HT-29 (cell line): ENCODE data around the gene MAPK11. TPM values are rescaled to one million over a fixed set of nuclear protein-coding genes. Genes with fewer than 3 reads are reported as not detected.
"Not testable (repeated sequence)": the region's sequence is repeated elsewhere in the genome, so short reads cannot be mapped to it uniquely, and the experiment has no call there.

Source experiments
- DNase-seq: peaks from one replicate; pipeline ENCODE4 v3.0.0-alpha.2; 2015; ENCODE audit warnings: low spot score
- total RNA-seq: library from RNA; depleted of rRNA; stranded (reverse); fragments of >200 nt; shearing (Covaris generic); gene quantifications from 2 replicates; pipeline ENCODE4 v1.2.3, GENCODE V29; 2014

The MAPK11 gene
- total RNA-seq, 1 experiment from 2014 or later: 1.6 TPM

DNA sequence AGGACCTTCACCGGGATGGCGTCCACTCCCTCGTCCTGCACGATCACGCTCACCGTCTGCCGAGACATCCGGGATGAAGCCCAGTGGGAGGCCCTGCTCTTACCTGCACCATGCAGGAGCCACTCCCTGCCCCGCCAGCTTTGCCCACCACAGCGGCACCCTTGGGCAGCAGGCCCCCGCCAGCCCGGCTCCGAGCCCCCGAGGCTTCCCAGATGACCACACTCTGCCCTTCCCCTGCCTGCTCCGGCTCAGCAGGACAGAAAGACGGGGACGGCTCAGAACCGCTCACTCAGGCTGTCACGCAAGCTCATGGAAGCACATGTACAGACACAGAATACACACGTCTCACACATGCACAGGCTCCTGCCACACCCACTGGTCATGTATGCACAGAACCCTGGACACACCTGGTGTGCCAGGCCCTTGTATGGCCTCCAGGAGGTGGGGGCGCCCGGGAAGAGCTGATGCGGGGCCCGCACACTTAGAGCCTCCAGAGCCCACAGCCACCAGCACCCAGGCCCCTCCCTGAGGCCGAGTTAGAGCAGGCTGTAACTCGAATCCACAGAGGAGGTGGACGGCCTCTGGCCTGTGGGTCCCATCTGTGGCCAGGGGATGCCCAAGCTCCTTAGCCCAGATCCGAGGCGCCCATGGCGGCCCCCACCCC, 8.9 kb upstream of the MAPK11 start:
- no peak for DNase-seq

GRCh38 chr22:50278461-50278860, 8.3 kb upstream of the MAPK11 start:
- DNase-seq: no peak

DNA sequence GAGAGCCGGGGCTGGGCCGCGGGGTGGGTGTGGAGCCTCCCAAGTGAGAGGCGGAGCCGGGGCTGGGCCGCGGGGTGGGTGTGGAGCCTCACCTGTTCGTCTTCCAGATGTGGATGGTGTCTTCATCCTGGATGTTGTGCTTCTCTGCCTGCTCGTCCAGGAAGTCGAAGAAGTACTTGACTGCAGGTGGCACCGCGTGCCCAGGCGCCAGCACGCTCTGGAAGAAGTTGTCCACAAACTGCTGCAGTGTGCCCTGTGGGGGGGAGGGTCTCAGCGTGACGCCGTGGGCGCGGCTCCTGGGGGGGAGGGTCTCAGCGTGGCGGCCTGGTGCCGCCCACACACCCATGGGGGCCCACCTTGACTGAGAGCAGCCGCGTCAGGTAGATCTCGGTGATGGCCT, 7.6 kb upstream of the MAPK11 start:
- DNase-seq: no peak

- DNase-seq: peak; percentile 59
These were observed 6.0 kb upstream of the MAPK11 start for GRCh38 chr22:50276143-50276542.

- no peak for DNase-seq
These were observed 5.2 kb upstream of the MAPK11 start for GRCh38 chr22:50275181-50276055.

- no peak for DNase-seq
These were observed 4.6 kb upstream of the MAPK11 start for GRCh38 chr22:50274771-50275170.

DNA sequence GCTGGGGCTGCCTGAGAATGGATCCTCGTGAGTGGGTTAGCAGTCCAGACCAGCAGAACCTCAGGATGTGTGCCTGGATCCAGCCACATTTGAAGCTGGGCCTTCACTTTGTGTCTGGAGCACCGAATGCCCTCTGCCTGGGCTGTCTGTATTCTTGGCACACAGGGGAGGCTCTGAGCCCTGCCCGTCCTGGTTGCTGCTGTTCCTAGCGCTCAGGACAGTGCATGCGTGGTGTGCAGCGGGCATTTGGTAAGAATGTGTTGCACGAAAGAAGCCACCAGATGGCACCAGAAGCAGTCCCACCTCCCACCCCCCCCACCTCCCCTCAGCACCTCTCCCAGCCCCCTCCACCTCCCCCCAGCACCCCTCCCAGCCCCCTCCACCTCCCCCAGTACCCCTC, 4.1 kb upstream of the MAPK11 start:
- no peak for DNase-seq

GRCh38 chr22:50273781-50274180, 3.6 kb upstream of the MAPK11 start:
- not testable (repeated sequence) for DNase-seq

DNA sequence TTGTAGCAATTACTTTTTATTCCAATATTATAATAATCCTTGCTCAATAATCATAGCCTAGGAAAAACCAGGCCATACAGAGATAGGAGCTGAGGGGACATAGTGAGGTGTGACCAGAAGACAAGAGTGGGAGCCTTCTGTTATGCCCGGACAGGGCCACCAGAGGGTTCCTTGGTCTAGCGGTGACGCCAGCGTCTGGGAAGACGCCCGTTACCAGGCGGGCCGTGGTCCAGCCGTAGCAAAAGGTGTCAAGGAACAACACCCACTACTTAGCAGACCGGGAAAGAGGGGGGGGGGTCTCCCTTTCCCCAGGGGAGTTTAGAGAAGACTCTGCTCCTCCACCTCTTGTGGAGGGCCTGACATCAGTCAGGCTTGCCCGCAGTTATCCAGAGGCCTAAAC, 3.2 kb upstream of the MAPK11 start:
- DNase-seq: not testable (repeated sequence)

DNA sequence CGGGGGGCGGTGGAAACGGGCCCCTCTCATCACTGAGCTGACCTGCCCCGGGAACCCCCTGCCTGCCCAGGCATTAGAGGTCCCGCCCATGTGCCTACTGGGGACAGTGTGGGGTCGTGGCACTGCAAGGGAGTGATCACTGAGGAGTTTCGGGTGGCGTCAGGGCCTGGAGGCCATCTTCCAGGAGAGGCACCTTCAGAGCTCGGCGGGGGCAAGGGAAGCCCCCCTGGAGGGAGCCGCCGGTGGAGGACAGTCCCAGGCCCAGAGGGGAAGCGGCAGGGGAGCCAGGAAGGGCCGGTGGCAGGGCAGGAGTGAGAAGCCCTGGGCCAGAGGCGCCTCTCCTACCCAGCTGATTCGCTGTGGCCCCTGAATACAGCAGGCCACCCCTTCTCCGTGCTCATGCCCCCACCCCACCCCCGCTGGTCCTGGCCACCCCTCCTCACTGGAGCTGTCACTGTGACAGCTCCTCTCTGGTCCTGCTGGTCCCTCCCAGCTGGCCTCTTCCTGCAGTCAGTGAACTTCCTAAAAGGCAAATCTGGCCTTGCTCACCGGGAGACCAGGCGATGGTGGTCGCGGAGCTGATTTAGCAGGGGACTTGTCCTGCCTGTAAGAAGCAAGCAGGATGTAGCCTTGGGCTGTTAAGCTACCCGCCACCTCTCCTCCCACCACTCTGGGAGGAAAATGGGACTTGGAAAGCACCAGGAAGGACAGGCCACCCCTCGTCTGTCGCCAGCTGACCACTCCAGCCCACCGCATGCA, 2.0 kb upstream of the MAPK11 start:
- DNase-seq: no peak

GRCh38 chr22:50271519-50271970, 1.4 kb upstream of the MAPK11 start:
- peak; percentile 61 for DNase-seq

DNA sequence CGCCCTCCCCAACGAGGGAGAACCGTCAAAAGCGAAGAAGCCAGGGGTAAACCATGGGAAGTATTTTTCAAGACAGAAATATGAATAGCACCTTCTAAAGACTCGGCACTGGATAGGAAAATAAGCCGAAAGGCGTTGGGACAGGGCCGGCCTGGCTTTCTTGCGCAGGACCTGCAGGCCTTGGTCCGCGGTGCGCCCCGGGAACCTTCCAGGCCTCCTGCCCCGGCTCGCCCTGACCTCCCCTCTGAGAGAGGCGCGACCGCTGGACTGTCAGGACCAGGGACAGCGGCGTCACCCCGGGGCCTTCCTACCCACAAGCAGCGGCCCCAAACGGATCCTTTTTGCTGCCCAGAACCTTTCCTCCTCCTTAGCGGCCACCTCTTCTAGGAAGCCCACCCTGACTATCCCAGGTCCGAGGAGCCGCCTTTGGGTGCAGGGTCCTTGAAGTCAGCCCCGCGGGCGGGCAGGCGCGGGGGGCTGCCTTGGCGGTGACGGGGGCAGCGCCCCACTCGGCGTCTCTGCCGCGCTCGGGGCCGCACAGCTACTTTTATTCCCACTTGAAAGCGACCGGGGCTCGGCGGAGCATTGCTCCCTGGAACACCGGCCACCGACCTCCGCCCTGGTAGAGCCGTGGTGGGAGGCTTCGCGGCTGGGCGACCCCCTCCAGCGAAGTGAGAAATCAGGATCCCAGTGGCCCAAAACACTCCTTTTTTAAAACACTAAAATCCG, 650 bp upstream of the MAPK11 start:
- no peak for DNase-seq

DNA sequence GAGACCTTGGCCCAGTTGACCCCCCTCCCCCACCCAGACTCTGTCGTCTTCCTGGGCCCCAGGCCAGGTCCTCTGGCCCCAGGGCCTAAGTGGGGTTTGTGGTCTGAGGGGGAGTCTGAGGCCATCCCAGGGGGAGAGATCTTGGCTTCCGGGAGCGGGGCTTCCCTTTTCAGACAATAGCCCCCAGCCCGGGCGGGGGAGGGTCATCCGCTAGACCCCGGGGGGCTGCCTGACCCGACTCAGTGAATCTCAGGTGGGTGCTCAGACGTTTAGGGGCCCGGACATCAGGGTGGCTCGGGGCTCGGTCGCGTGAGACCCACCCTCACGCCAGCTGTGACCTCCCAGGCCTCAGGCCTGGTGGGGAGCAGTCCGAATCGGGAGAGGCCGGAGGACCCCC, 609 bp downstream of the MAPK11 start:
- no peak for DNase-seq

- DNase-seq: peak; percentile 30
These were observed 1.5 kb downstream of the MAPK11 start for GRCh38 chr22:50268655-50269113.

DNA sequence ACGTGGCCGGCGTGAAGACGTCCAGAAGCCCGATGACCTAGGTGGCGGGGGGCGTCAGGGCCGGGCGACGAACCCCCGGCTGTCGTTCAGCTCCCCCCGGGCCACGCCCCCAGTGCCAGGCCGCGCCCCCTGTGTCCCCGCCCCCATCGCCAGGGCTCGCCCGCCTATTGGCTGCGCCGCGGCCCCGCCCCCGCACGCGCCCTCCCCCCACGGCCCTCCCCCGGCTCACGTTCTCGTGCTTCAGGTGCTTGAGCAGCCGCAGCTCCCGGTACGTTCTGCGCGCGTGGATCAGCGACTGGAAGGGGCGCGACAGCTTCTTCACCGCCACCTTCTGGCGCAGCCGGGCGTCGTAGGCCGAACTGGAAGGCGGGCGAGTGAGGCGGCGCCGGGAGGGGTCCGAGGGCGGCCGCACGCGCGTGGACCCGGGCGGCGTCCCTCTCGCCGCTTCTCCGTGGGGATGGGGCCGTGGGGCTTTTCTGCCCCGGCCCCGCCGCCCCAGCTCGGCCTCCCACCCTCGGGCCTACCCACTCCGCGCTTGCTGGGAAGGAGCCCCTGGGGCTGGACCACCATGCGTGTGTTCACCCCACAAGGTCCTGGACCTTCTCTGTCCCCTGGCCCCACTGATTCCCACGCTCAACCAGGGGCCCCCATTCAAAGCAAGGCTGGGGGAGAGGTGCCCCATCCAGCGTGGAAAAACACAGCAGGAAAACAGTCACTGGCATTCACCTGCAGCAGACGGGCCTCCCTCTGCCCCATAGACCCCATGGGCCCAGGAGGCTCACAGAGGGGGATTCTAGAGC, 2.4 kb downstream of the MAPK11 start:
- DNase-seq: no peak

GRCh38 chr22:50266994-50267393, 3.2 kb downstream of the MAPK11 start:
- DNase-seq: no peak

DNA sequence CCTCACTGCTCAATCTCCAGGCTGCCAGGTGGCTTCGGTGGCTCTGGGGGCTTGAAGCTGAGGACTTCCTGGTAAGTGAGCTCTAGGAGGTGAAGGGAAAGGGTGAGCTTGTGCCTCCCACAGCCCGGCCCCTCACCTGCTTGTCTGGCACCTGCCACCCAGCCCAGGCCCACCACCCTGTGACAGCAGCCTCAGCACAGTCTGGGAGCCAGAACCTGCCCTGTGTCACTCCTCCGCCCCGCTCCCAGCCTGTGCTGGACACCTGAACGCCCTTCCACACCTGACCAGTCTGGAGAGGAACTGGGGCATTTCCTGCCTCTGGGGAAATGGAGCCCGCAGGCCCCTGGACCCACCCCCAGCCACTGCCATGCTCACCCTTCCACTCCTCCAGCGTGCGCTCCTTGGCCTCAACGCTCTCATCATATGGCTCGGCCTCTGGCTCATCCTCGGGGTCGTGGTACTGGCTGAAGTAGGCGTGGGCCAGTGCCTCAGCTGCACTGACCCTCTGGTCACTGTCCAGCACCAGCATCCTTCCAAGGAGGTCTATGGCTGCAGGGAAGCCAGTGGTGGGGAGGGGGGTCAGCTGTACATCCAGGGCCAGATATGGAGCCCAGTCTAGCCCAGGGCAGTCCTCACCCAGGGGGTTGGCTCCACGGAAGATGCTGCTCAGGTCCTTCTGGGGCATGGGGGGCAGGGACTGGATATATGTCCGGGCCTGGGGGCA, 5.1 kb downstream of the MAPK11 start:
- no peak for DNase-seq

- no peak for DNase-seq
These were observed 6.0 kb downstream of the MAPK11 start for GRCh38 chr22:50264104-50264745.

DNA sequence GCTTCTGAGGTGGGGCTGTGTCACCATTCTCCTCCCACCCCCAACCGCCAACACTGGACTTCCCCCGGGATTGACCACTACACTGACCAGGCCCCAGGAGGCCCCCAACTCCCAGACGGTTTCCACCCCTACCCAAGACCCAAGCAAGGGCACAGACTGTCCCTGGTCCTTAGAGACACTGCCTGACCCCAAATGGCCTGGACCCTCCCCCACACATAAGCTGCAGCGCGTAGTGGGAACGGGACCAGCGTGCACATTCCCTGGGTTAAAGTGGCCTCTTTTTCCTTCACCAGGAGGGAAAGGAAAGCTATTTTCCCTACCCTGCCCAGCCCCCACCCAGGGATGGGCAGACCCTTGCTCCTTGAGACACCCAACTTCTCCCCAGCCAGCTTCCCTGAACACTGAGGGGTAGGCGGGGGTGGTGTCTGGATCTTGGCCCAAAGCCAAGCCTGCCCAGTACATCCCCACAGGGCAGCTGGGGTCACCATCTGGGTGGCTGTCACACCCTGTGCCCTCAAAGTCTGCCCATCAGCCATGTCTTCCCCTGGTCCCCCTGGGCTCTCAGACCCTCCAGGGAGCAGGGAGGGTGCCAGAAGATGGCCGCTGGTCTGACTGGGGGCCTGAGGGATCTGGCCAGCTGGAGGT, 7.1 kb downstream of the MAPK11 start:
- no peak for DNase-seq
